H9 (cell line): ENCODE results near the gene COX6B1. TPM values are rescaled to one million over a fixed set of nuclear protein-coding genes. Genes with fewer than 3 reads are reported as not detected.

Experiments used
- DNase-seq: peaks from one replicate; pipeline ENCODE4 v3.0.0-alpha.2; 2017
- H2AFZ ChIP-seq: one replicate; pipeline ENCODE4 v1.6.1; 2013; ENCODE audit warnings: mild to moderate bottlenecking, low read length, control low read depth, moderate library complexity
- H2AK5ac ChIP-seq: 2 replicates; pipeline ENCODE4 v1.6.1; 2013; ENCODE audit warnings: low read length, control low read depth, mixed read lengths; ENCODE audit not compliant: insufficient read length
- H2BK120ac ChIP-seq: one replicate; pipeline ENCODE4 v1.6.1; 2013; ENCODE audit warnings: low read depth, mild to moderate bottlenecking, low read length, control low read depth, inconsistent platforms; ENCODE audit not compliant: poor library complexity, severe bottlenecking
- H2BK12ac ChIP-seq: 2 replicates; pipeline ENCODE4 v1.6.1; 2013; ENCODE audit warnings: low read length, control low read depth, mixed read lengths, low read depth; ENCODE audit not compliant: insufficient read length
- H2BK15ac ChIP-seq: 2 replicates; pipeline ENCODE4 v1.6.1; 2013; ENCODE audit warnings: low read depth, low read length, control low read depth
- H2BK20ac ChIP-seq: one replicate; pipeline ENCODE4 v1.6.1; 2013; ENCODE audit warnings: low read depth, mild to moderate bottlenecking, low read length, control low read depth, inconsistent platforms; ENCODE audit not compliant: poor library complexity, severe bottlenecking
- H2BK5ac ChIP-seq: 2 replicates; pipeline ENCODE4 v1.6.1; 2013; ENCODE audit warnings: low read length, control low read depth, mixed read lengths; ENCODE audit not compliant: insufficient read length
- H3K14ac ChIP-seq: 2 replicates; pipeline ENCODE4 v1.6.1; 2013; ENCODE audit warnings: low read length, control low read depth; ENCODE audit not compliant: insufficient read depth
- H3K18ac ChIP-seq: 2 replicates; pipeline ENCODE4 v1.6.1; 2013; ENCODE audit warnings: low read depth, mild to moderate bottlenecking, mixed read lengths, low read length, control low read depth; ENCODE audit not compliant: insufficient read length
- H3K23ac ChIP-seq: 2 replicates; pipeline ENCODE4 v1.6.1; 2013; ENCODE audit warnings: low read length, control low read depth, mixed read lengths, low read depth; ENCODE audit not compliant: insufficient read length
- H3K23me2 ChIP-seq: 2 replicates; pipeline ENCODE4 v1.6.1; 2013; ENCODE audit warnings: low read depth, mild to moderate bottlenecking, mixed read lengths, low read length, control low read depth; ENCODE audit not compliant: insufficient read length, poor library complexity, severe bottlenecking
- H3K27ac ChIP-seq: 2 replicates; pipeline ENCODE4 v1.5.1; 2013; ENCODE audit warnings: low read length, control low read depth, mixed read lengths, low read depth; ENCODE audit not compliant: insufficient read length
- H3K27me3 ChIP-seq: 2 replicates; pipeline ENCODE4 v1.6.1; 2013; ENCODE audit warnings: low read length, control low read depth, inconsistent platforms; ENCODE audit not compliant: insufficient read depth
- H3K4ac ChIP-seq: 2 replicates; pipeline ENCODE4 v1.6.1; 2013; ENCODE audit warnings: low read depth, mild to moderate bottlenecking, control low read depth, inconsistent platforms, low read length, moderate library complexity
- H3K4me1 ChIP-seq: 2 replicates; pipeline ENCODE4 v1.6.1; 2013; ENCODE audit warnings: low read length, control low read depth, inconsistent platforms; ENCODE audit not compliant: insufficient read depth
- H3K4me2 ChIP-seq: 2 replicates; pipeline ENCODE4 v1.6.1; 2013; ENCODE audit warnings: low read length, control low read depth, mixed read lengths; ENCODE audit not compliant: insufficient read length, insufficient read depth
- H3K56ac ChIP-seq: 2 replicates; pipeline ENCODE4 v1.6.1; 2013; ENCODE audit warnings: low read depth, mild to moderate bottlenecking, mixed read lengths, low read length, control low read depth; ENCODE audit not compliant: insufficient read length
- H3K79me1 ChIP-seq: 2 replicates; pipeline ENCODE4 v1.6.1; 2013; ENCODE audit warnings: low read depth, mild to moderate bottlenecking, moderate library complexity, low read length, control low read depth, inconsistent platforms; ENCODE audit not compliant: insufficient read depth, poor library complexity, severe bottlenecking
- H3K79me2 ChIP-seq: 2 replicates; pipeline ENCODE4 v1.6.1; 2013; ENCODE audit warnings: low read length, control low read depth, inconsistent platforms; ENCODE audit not compliant: insufficient read depth
- H3K9ac ChIP-seq: 2 replicates; pipeline ENCODE4 v1.6.1; 2013; ENCODE audit warnings: low read length, control low read depth, mixed read lengths; ENCODE audit not compliant: insufficient read length; ENCODE audit errors: extremely low read depth
- H3K9me3 ChIP-seq: one replicate; pipeline ENCODE4 v1.6.1; 2013; ENCODE audit warnings: low read depth, low read length, inconsistent platforms; ENCODE audit not compliant: control insufficient read depth
- H3T11ph ChIP-seq: one replicate; pipeline ENCODE4 v1.6.1; 2013; ENCODE audit warnings: mild to moderate bottlenecking, low read length, control low read depth, inconsistent platforms
- H4K20me1 ChIP-seq: one replicate; pipeline ENCODE4 v1.6.1; 2013; ENCODE audit not compliant: control insufficient read depth, insufficient read length, insufficient read depth
- H4K5ac ChIP-seq: 2 replicates; pipeline ENCODE4 v1.6.1; 2013; ENCODE audit warnings: low read depth, mild to moderate bottlenecking, mixed read lengths, low read length, control low read depth; ENCODE audit not compliant: insufficient read length
- H4K8ac ChIP-seq: replicated peaks from 2 replicates; pipeline ENCODE4 v1.6.1; 2013; ENCODE audit warnings: low read length, control low read depth, mixed read lengths, low read depth; ENCODE audit not compliant: insufficient read length
- H4K91ac ChIP-seq: 2 replicates; pipeline ENCODE4 v1.6.1; 2013; ENCODE audit warnings: low read depth, mild to moderate bottlenecking, moderate library complexity, mixed read lengths, low read length, control low read depth; ENCODE audit not compliant: insufficient read length
- H3K27ac Mint-ChIP-seq, 3 experiments: 2 replicates in 2 of 3; 3 replicates in 1 of 3; pipeline ENCODE4 v1.8.0; 2020 to 2021; ENCODE audit warnings: mixed read lengths in 3 of 3, mild to moderate bottlenecking in 1 of 3, moderate library complexity in 1 of 3
- H3K27me3 Mint-ChIP-seq: 2 replicates; pipeline ENCODE4 v1.8.0; 2021; ENCODE audit warnings: low read depth, mild to moderate bottlenecking, moderate library complexity, mixed read lengths
- H3K36me3 Mint-ChIP-seq, 3 experiments: 2 replicates in 2 of 3; 3 replicates in 1 of 3; pipeline ENCODE4 v1.8.0; 2020 to 2021; ENCODE audit warnings: low read depth in 3 of 3, mixed read lengths in 3 of 3; ENCODE audit not compliant: insufficient read depth in 1 of 3
- H3K4me1 Mint-ChIP-seq, 2 experiments: 2 replicates each; pipeline ENCODE4 v1.8.0; 2020; ENCODE audit warnings: mixed read lengths in 2 of 2
- H3K4me3 Mint-ChIP-seq, 2 experiments: 2 replicates in 1 of 2; 3 replicates in 1 of 2; pipeline ENCODE4 v1.8.0; 2020 to 2021; ENCODE audit warnings: mild to moderate bottlenecking in 2 of 2, mixed read lengths in 2 of 2, moderate library complexity in 1 of 2
- H3K9me3 Mint-ChIP-seq, 2 experiments: 2 replicates in 1 of 2; 3 replicates in 1 of 2; pipeline ENCODE4 v1.8.0; 2020; ENCODE audit warnings: mild to moderate bottlenecking in 2 of 2, mixed read lengths in 2 of 2, moderate library complexity in 1 of 2
- WGBS: extraction: QIAGEN DNeasy Blood & Tissue Kit; methylation state at CpG from one replicate; pipeline ENCODE4 v1.1.7; 2013; ENCODE audit warnings: missing lambda C conversion rate, low lambda C conversion rate, mixed read lengths; ENCODE audit not compliant: insufficient read length; ENCODE audit errors: extremely low coverage; 5-methylcytosine and 5-hydroxymethylcytosine counted together
- total RNA-seq: library from RNA; stranded (reverse); gene quantifications from 2 replicates; pipeline ENCODE4 v1.2.1, GENCODE V29; 2021
- TF ChIP-seq, protein P1 (sequence below): fragments of 200-600 bp; sonication (generic); conservative IDR thresholded peaks from 3 replicates; pipeline ENCODE4 v1.8.0; 2021; ENCODE audit warnings: antibody characterized with exemption, mild to moderate bottlenecking

COX6B1 gene
- total RNA-seq, 1 experiment from 2014 or later: 432 TPM

DNA sequence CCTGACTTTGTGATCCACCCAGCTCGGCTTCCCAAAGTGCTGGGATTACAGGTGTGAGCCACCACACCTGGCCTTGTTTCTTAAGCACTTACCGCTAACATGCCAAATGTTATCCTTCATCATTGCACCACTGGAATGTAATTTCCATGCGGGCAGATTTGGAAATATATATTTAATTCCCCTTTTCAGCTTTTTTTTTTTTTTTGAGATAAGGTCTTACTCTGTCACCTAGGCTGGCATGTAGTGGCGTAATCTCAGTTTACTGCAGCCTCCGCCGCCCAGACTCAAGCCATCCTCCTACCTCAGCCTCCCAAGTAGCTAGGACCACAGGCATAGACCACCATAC, 13.8 kb downstream of the COX6B1 start:
- Histone ChIP-seq H3K9ac (no peak overlapping the region), H3K18ac (no peak overlapping the region), H2AFZ (no peak overlapping the region), H4K91ac (no peak overlapping the region), H3K23ac (no peak overlapping the region), H2BK120ac (no peak overlapping the region), H2BK12ac (no peak overlapping the region), H3K79me1 (no peaks in the 10 kb centered on the region), H4K8ac (no peak overlapping the region), H2BK20ac (no peak overlapping the region), H3K9me3 (no peaks in the 10 kb centered on the region), H3K4me1 (no peaks in the 10 kb centered on the region), H3K56ac (no peak overlapping the region), H2BK5ac (no peak overlapping the region), H3K14ac (no peak overlapping the region), H3K27ac (no peak overlapping the region), H3K23me2 (no peaks in the 10 kb centered on the region), H3T11ph (no peak overlapping the region), H4K20me1 (no peaks in the 10 kb centered on the region), H3K4me2 (no peak overlapping the region), H3K4ac (no peak overlapping the region), H3K27me3 (no peaks in the 10 kb centered on the region), H4K5ac (no peak overlapping the region), H2BK15ac (no peak overlapping the region), H2AK5ac (no peak overlapping the region), H3K79me2 (no peaks in the 10 kb centered on the region)
- no peak for DNase-seq
- peaks cover 38 to 69% (median 61%) of the 10 kb centered on the region in 3 experiments for H3K36me3 Mint-ChIP-seq
- TF ChIP-seq, protein P1, sequence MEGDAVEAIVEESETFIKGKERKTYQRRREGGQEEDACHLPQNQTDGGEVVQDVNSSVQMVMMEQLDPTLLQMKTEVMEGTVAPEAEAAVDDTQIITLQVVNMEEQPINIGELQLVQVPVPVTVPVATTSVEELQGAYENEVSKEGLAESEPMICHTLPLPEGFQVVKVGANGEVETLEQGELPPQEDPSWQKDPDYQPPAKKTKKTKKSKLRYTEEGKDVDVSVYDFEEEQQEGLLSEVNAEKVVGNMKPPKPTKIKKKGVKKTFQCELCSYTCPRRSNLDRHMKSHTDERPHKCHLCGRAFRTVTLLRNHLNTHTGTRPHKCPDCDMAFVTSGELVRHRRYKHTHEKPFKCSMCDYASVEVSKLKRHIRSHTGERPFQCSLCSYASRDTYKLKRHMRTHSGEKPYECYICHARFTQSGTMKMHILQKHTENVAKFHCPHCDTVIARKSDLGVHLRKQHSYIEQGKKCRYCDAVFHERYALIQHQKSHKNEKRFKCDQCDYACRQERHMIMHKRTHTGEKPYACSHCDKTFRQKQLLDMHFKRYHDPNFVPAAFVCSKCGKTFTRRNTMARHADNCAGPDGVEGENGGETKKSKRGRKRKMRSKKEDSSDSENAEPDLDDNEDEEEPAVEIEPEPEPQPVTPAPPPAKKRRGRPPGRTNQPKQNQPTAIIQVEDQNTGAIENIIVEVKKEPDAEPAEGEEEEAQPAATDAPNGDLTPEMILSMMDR: no peak
- H3K27me3 Mint-ChIP-seq: no peaks in the 10 kb centered on the region
- H3K4me1 Mint-ChIP-seq: no peaks in the 10 kb centered on the region
- no CpG with 5 or more reads among the region's 6 CpGs for WGBS
- H3K27ac Mint-ChIP-seq: no peak overlapping the region
- no peak overlapping the region for H3K4me3 Mint-ChIP-seq
- no peaks in the 10 kb centered on the region for H3K9me3 Mint-ChIP-seq
